RWPE2 (cell line): ENCODE results near the gene LIN54.

Source experiments
- ATAC-seq: fragments of 200-7000 bp; cut with Tn5 transposase; 3 replicates; pipeline ENCODE4 v1.9.1; 2021; ENCODE audit warnings: low read depth
- DNase-seq: peaks from one replicate; pipeline ENCODE4 v3.0.0-alpha.2; 2020; ENCODE audit warnings: low spot score
- H3K27ac ChIP-seq: fragments of 450-650 bp; 2 replicates; pipeline ENCODE4 v1.5.1; 2017; ENCODE audit warnings: mild to moderate bottlenecking; ENCODE audit not compliant: poor library complexity, severe bottlenecking
- H3K27me3 ChIP-seq: fragments of 250-450 bp; sonication (Bioruptor Pico); 2 replicates; pipeline ENCODE4 v1.5.1; 2021; ENCODE audit warnings: mild to moderate bottlenecking, moderate library complexity; ENCODE audit not compliant: insufficient read depth, poor library complexity, severe bottlenecking
- H3K36me3 ChIP-seq: fragments of 250-450 bp; sonication (Bioruptor Pico); 2 replicates; pipeline ENCODE4 v1.5.1; 2020; ENCODE audit warnings: low read depth, mild to moderate bottlenecking, moderate library complexity
- H3K4me1 ChIP-seq: fragments of 250-450 bp; sonication (Bioruptor Pico); 2 replicates; pipeline ENCODE4 v1.5.1; 2021; ENCODE audit warnings: mild to moderate bottlenecking, moderate library complexity; ENCODE audit not compliant: insufficient read depth, poor library complexity, severe bottlenecking
- H3K4me3 ChIP-seq: fragments of 250-450 bp; sonication (Bioruptor Pico); 2 replicates; pipeline ENCODE4 v1.5.1; 2021; ENCODE audit warnings: mild to moderate bottlenecking, moderate library complexity; ENCODE audit not compliant: severe bottlenecking
- H3K9me3 ChIP-seq: fragments of 250-450 bp; sonication (Bioruptor Pico); 2 replicates; pipeline ENCODE4 v1.5.1; 2021; ENCODE audit warnings: mild to moderate bottlenecking, moderate library complexity; ENCODE audit not compliant: severe bottlenecking
- CTCF ChIP-seq: fragments of 450-650 bp; IDR thresholded peaks from one replicate; pipeline ENCODE4 v1.5.1; 2017; ENCODE audit warnings: mild to moderate bottlenecking, moderate library complexity; ENCODE audit not compliant: poor library complexity, severe bottlenecking

The LIN54 gene

GRCh38 chr4:83040269-83040668 lies 29.6 kb upstream of the LIN54 start:
- H3K4me1 ChIP-seq = peaks cover 8% of the 10 kb centered on the region
- no peak for TF ChIP-seq CTCF
- no peaks in the 10 kb centered on the region for H3K9me3 ChIP-seq
- H3K27me3 ChIP-seq = no peaks in the 10 kb centered on the region
- no peak overlapping the region for H3K4me3 ChIP-seq
- DNase-seq (no peak), ATAC-seq (no peak)
- peaks cover 5% of the 10 kb centered on the region; the same call in 1 of the 2 replicates for H3K36me3 ChIP-seq
- H3K27ac ChIP-seq = no peak overlapping the region

GRCh38 chr4:83036991-83037665 lies 26.5 kb upstream of the LIN54 start:
- Histone ChIP-seq H3K27ac (no peak overlapping the region), H3K36me3 (peaks cover 4% of the 10 kb centered on the region; the same call in 1 of the 2 replicates), H3K27me3 (no peaks in the 10 kb centered on the region), H3K4me1 (peaks cover 5% of the 10 kb centered on the region), H3K9me3 (no peaks in the 10 kb centered on the region), H3K4me3 (no peak overlapping the region)
- TF ChIP-seq CTCF = no peak
- no peak for ATAC-seq
- DNase-seq = no peak

GRCh38 chr4:83034630-83035494 lies 24.2 kb upstream of the LIN54 start, which contains the start of gene COPS4:
Gene COPS4, plus strand, starts transcription at chr4:83035183. Its CDS starts 42 bp downstream, at chr4:83035225.
- H3K9me3 ChIP-seq = no peaks in the 10 kb centered on the region
- TF ChIP-seq CTCF = no peak
- ATAC-seq (peak; percentile 98), DNase-seq (peak; percentile 99)
- H3K4me3 ChIP-seq = peak within 1 kb of the TSS; percentile 63
- H3K4me1 ChIP-seq = peaks cover 5% of the 10 kb centered on the region
- H3K36me3 ChIP-seq = no peaks in the 10 kb centered on the region
- no peaks in the 10 kb centered on the region for H3K27me3 ChIP-seq
- peak within 1 kb of the TSS; percentile 76 for H3K27ac ChIP-seq

GRCh38 chr4:83029688-83030087 lies 19.1 kb upstream of the LIN54 start:
- Histone ChIP-seq H3K4me1 (no peaks in the 10 kb centered on the region), H3K27me3 (no peaks in the 10 kb centered on the region), H3K36me3 (no peaks in the 10 kb centered on the region), H3K27ac (no peak overlapping the region), H3K9me3 (no peaks in the 10 kb centered on the region), H3K4me3 (no peak overlapping the region)
- no peak for DNase-seq
- no peak for ATAC-seq
- TF ChIP-seq CTCF = no peak
